HUES64 (cell line): Measurements from ENCODE around the gene DDX5.
"Not testable (repeated sequence)": the region's sequence is repeated elsewhere in the genome, so short reads cannot be mapped to it uniquely, and the experiment has no call there.

ENCODE experiments used
- H3K27ac ChIP-seq: 2 replicates; pipeline ENCODE4 v1.7.0; 2013; ENCODE audit warnings: low read depth, low read length, inconsistent platforms
- H3K27me3 ChIP-seq: 2 replicates; pipeline ENCODE4 v1.6.1; 2013; ENCODE audit warnings: mild to moderate bottlenecking, low read length; ENCODE audit not compliant: insufficient read depth
- H3K36me3 ChIP-seq: 2 replicates; pipeline ENCODE4 v1.6.1; 2013; ENCODE audit warnings: mild to moderate bottlenecking, low read length; ENCODE audit not compliant: insufficient read depth
- H3K4me1 ChIP-seq: 2 replicates; pipeline ENCODE4 v1.6.1; 2013; ENCODE audit warnings: mild to moderate bottlenecking, low read length, moderate library complexity; ENCODE audit not compliant: insufficient read depth
- H3K4me3 ChIP-seq: 2 replicates; pipeline ENCODE4 v1.5.1; 2013; ENCODE audit warnings: mild to moderate bottlenecking, low read length, moderate library complexity
- H3K9ac ChIP-seq: 2 replicates; pipeline ENCODE4 v1.6.1; 2013; ENCODE audit warnings: mild to moderate bottlenecking, low read depth, low read length
- H3K9me3 ChIP-seq: 2 replicates; pipeline ENCODE4 v1.6.1; 2013; ENCODE audit warnings: low read depth, low read length; ENCODE audit not compliant: insufficient read depth
- WGBS: fragments of 150-250, 120-280 bp; methylation state at CpG from one replicate; pipeline ENCODE4 v1.1.7; 2013; ENCODE audit warnings: missing lambda C conversion rate; 5-methylcytosine and 5-hydroxymethylcytosine counted together

The DDX5 gene

DNA sequence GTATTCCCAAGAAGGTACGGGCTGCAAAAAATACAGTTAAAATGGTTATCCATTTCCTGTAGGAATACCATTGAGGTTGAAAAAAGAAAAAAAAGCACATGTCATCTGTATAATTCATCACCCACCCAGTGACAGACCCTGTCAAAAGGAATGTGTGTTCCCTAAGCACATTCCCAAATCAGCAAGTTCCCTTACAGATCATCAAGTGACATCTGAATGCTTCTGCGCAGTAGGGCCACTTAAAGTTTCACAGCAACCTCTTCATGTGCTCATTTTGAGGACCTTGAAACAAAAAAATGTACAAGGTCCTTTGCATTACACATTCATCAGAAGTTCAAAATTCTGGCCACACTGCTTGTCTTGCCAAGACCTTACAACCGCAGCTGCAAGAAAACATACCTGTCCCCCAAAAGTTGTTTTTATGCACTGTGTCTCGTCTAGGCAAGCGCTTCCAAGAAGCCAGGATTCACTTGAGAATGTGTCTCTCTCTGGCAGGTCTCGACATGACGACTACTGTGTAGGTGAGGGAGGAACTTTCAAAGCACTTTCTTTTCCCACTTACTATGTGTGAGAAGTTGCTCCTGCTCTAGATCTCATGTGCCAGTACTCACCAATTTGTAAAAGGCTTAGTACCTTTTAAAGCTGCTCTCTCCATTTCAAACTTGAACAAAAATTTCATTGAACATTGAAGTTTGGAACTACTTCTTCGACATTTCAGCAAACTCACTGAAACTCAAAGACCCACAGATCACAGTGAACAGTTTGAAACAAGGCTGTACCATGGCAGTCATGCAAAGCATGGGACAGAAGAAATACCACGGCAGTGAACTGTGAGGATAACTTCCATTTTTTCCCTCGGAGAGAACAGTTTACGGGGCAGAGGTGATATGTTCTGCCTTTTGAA lies 5.0 kb downstream of the DDX5 start:
- Histone ChIP-seq H3K9ac (no peak overlapping the region), H3K27me3 (no peaks in the 10 kb centered on the region), H3K36me3 (peaks cover 77% of the 10 kb centered on the region), H3K9me3 (no peaks in the 10 kb centered on the region), H3K27ac (peak overlapping the region; percentile 26; the same call in 1 of the 2 replicates), H3K4me1 (peaks cover 24% of the 10 kb centered on the region; the same call in 1 of the 2 replicates), H3K4me3 (no peak overlapping the region)
- 96% methylated on average over 10 of the region's 11 CpGs for WGBS

GRCh38 chr17:64500487-64500859 lies 5.6 kb downstream of the DDX5 start:
- H3K9me3 ChIP-seq: no peaks in the 10 kb centered on the region
- 97% methylated on average over 8 of the region's 8 CpGs for WGBS
- no peaks in the 10 kb centered on the region for H3K27me3 ChIP-seq
- H3K4me3 ChIP-seq: no peak overlapping the region
- no peak overlapping the region for H3K27ac ChIP-seq
- H3K36me3 ChIP-seq: peaks cover 77% of the 10 kb centered on the region
- H3K9ac ChIP-seq: no peak overlapping the region
- peaks cover 24% of the 10 kb centered on the region; the same call in 1 of the 2 replicates for H3K4me1 ChIP-seq

DNA sequence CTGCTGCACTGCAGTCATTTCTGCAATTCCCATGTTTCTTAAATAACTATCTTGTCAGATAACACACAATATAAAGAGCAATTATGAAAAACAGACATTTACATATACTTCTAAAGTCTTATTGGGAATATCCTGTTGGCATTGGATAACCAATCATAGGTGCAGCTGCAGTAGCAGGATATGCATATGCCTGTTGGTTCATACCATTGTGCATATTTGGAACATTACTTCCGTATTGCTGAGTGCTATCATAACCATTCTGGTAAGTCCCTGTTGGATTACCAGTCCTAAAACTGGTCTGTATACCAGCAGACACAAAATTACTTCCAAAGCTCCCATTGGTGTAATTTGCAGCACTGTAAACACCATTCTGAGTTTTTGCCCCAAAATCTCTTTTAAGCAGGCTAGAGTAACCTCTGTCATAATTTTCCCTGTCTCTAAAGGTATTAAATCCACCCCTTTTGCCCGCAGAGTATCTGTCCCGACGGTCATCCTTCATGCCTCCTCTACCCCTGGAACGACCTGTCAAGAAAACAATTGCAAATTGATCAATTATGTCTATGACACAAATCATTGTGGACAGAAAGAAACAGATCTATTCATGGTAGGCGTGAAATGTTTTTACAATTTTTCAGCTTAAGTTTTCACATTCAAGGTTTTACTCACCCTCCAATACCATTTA lies 6.1 kb downstream of the DDX5 start:
- Histone ChIP-seq H3K9me3 (no peaks in the 10 kb centered on the region), H3K9ac (no peak overlapping the region), H3K4me3 (no peak overlapping the region), H3K36me3 (peaks cover 74% of the 10 kb centered on the region), H3K4me1 (peaks cover 24% of the 10 kb centered on the region; the same call in 1 of the 2 replicates), H3K27me3 (no peaks in the 10 kb centered on the region), H3K27ac (no peak overlapping the region; the same call in 1 of the 2 replicates)
- WGBS: 94% methylated on average over 6 of the region's 6 CpGs

- H3K9me3 ChIP-seq: no peaks in the 10 kb centered on the region
- peak overlapping the region; percentile 86 for H3K4me3 ChIP-seq
- no peaks in the 10 kb centered on the region for H3K27me3 ChIP-seq
- H3K27ac ChIP-seq: peak overlapping the region; percentile 95; the same call in 1 of the 2 replicates
- WGBS: 90% methylated on average over 7 of the region's 7 CpGs
- peaks cover 70% of the 10 kb centered on the region for H3K36me3 ChIP-seq
- no peak overlapping the region for H3K9ac ChIP-seq
- peaks cover 16% of the 10 kb centered on the region; the same call in 1 of the 2 replicates for H3K4me1 ChIP-seq
Observed at GRCh38 chr17:64498308-64499203, 7.5 kb downstream of the DDX5 start.

DNA sequence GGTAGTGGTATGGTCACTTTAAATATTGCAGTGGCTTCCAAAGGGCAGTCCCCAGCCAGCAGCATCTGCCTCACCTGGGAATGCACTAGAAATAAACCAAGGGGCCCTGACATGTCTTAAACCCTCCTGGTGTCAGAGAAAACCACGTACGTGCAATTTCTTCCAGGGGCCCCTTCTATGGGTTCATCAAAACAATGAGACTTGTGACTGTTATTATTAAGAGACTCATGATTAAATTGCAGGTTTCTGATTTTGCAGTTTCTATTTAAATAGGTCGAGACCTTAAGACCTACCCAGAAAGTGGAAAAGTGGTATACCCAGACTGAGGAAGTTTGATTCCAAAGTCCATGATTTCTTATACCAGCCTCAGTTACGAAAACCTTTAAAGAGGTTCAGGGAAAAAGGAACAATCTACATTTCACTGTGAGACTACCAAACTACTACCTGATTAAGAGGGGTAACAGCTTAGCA lies 8.5 kb downstream of the DDX5 start:
- 40% methylated on average over 3 of the region's 4 CpGs for WGBS

DNA sequence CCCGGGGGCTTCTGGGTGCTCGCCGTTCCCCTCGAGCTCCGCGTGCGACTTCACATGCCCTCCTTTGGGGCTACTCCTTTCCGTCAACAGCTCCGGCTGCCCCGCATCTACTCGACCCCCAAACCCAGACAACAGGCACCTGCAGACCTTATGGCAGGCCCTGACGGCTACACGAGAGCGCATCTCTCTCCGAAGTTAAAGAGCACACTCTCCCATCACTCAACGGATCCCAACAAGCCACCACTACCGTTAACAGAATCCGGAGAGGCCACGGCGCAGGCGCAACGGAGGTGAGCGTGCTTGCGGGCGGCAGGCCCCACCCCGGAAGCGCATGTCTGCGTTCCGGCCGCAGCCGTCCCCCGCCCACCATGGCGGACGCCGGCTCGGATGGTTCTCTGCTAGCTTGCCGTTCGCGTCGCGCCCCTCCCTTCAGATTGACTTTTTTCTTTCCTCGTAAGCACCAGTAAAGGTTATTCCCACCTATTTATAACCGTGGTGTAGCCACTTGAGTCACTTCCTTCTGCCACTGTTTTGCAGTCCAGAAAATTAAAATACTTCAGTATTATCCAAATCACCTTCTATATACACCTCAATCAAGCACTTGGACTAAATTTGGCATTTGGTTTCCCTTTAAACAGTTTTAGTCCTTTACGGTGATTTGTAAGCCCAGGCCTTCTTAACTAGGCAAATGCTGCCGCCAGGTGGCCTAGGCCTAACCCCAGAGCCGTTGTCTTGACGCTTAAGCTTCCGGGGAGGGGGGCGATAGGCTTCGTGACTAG lies 9.1 kb downstream of the DDX5 start, which contains the start of gene POLG2:
Gene POLG2 (minus strand): TSS at position 269 of the 779 bp plus-strand sequence. CDS start 86 bp downstream, at position 183.
- Histone ChIP-seq H3K9me3 (peaks cover 2% of the 10 kb centered on the region; the same call in 1 of the 2 replicates), H3K9ac (peak within 1 kb of the TSS; percentile 86), H3K4me3 (peak within 1 kb of the TSS; percentile 86), H3K27me3 (no peaks in the 10 kb centered on the region), H3K27ac (peak within 1 kb of the TSS; percentile 95), H3K4me1 (peaks cover 16% of the 10 kb centered on the region; the same call in 1 of the 2 replicates), H3K36me3 (peaks cover 68% of the 10 kb centered on the region)
- under 1% methylated on average over 50 of the region's 50 CpGs for WGBS

More for the DNA sequence above, 8.5 kb downstream of the DDX5 start:
- H3K4me3 ChIP-seq: peak overlapping the region; percentile 86
- peak overlapping the region; percentile 95 for H3K27ac ChIP-seq
- peak overlapping the region; percentile 86 for H3K9ac ChIP-seq
- no peaks in the 10 kb centered on the region for H3K27me3 ChIP-seq
- H3K36me3 ChIP-seq: peaks cover 68% of the 10 kb centered on the region
- H3K9me3 ChIP-seq: no peaks in the 10 kb centered on the region
- peaks cover 16% of the 10 kb centered on the region; the same call in 1 of the 2 replicates for H3K4me1 ChIP-seq

- peak overlapping the region; percentile 32; the same call in 1 of the 2 replicates for H3K27ac ChIP-seq
- peaks cover 68% of the 10 kb centered on the region for H3K36me3 ChIP-seq
- peak overlapping the region; percentile 86 for H3K4me3 ChIP-seq
- 3% methylated on average over 20 of the region's 20 CpGs for WGBS
- peaks cover 3% of the 10 kb centered on the region; the same call in 1 of the 2 replicates for H3K9me3 ChIP-seq
- peak overlapping the region; percentile 86 for H3K9ac ChIP-seq
- H3K4me1 ChIP-seq: peaks cover 16% of the 10 kb centered on the region; the same call in 1 of the 2 replicates
- H3K27me3 ChIP-seq: no peaks in the 10 kb centered on the region
Observed at GRCh38 chr17:64496348-64496785, 9.7 kb downstream of the DDX5 start.

GRCh38 chr17:64495300-64495699 lies 10.8 kb downstream of the DDX5 start:
- Histone ChIP-seq H3K4me1 (peaks cover 16% of the 10 kb centered on the region; the same call in 1 of the 2 replicates), H3K36me3 (peaks cover 68% of the 10 kb centered on the region), H3K4me3 (peak overlapping the region; percentile 86)
- H3K27me3 ChIP-seq, H3K9me3 ChIP-seq, H3K27ac ChIP-seq, H3K9ac ChIP-seq: not testable (repeated sequence)
- 98% methylated on average over 5 of the region's 5 CpGs for WGBS

GRCh38 chr17:64494121-64494520 lies 12.0 kb downstream of the DDX5 start:
- H3K9me3 ChIP-seq: peaks cover 3% of the 10 kb centered on the region; the same call in 1 of the 2 replicates
- H3K4me3 ChIP-seq: no peak overlapping the region
- no peak overlapping the region for H3K9ac ChIP-seq
- WGBS: no CpG with 5 or more reads among the region's 2 CpGs
- peaks cover 68% of the 10 kb centered on the region for H3K36me3 ChIP-seq
- H3K4me1 ChIP-seq: peaks cover 7% of the 10 kb centered on the region; the same call in 1 of the 2 replicates
- H3K27me3 ChIP-seq: no peaks in the 10 kb centered on the region
- no peak overlapping the region for H3K27ac ChIP-seq
